HG02642 (cell line): ENCODE measurements around the gene TENM4.

ENCODE experiments used
- ATAC-seq: cut with Tn5 transposase; IDR thresholded peaks from one replicate; pipeline ENCODE4 v1.9.1; 2021; ENCODE audit warnings: mild to moderate bottlenecking; ENCODE audit not compliant: unreplicated experiment, poor library complexity

Gene TENM4

GRCh38 chr11:78812513-78813293, 628.1 kb downstream of the TENM4 start:
- ATAC-seq: no peak

GRCh38 chr11:78810559-78811009, 630.2 kb downstream of the TENM4 start:
- no peak for ATAC-seq

GRCh38 chr11:78809931-78810541, 630.8 kb downstream of the TENM4 start:
- ATAC-seq: no peak

GRCh38 chr11:78808923-78809322, 631.9 kb downstream of the TENM4 start:
- no peak for ATAC-seq

GRCh38 chr11:78807351-78807750, 633.5 kb downstream of the TENM4 start:
- no peak for ATAC-seq

- ATAC-seq: no peak
Observed at GRCh38 chr11:78806214-78807004, 634.4 kb downstream of the TENM4 start.

- ATAC-seq: no peak
Observed at GRCh38 chr11:78804991-78805390, 635.8 kb downstream of the TENM4 start.

GRCh38 chr11:78803995-78804394, 636.8 kb downstream of the TENM4 start:
- no peak for ATAC-seq

GRCh38 chr11:78802058-78802761, 638.6 kb downstream of the TENM4 start:
- ATAC-seq: no peak

GRCh38 chr11:78801161-78801884, 639.5 kb downstream of the TENM4 start:
- no peak for ATAC-seq

- no peak for ATAC-seq
Observed at GRCh38 chr11:78800756-78801155, 640.1 kb downstream of the TENM4 start.

GRCh38 chr11:78800096-78800690, 640.6 kb downstream of the TENM4 start:
- no peak for ATAC-seq

- peak; percentile 95 for ATAC-seq
Observed at GRCh38 chr11:78798663-78799062, 642.2 kb downstream of the TENM4 start.

GRCh38 chr11:78797559-78797958, 643.3 kb downstream of the TENM4 start:
- ATAC-seq: no peak

GRCh38 chr11:78796956-78797355, 643.9 kb downstream of the TENM4 start:
- ATAC-seq: no peak

GRCh38 chr11:78795621-78796261, 645.1 kb downstream of the TENM4 start:
- ATAC-seq: no peak

- ATAC-seq: no peak
Observed at GRCh38 chr11:78791964-78792363, 648.9 kb downstream of the TENM4 start.

- ATAC-seq: no peak
Observed at GRCh38 chr11:78791254-78791653, 649.6 kb downstream of the TENM4 start.

- no peak for ATAC-seq
Observed at GRCh38 chr11:78790784-78791183, 650.0 kb downstream of the TENM4 start.
